ENCODE measurements around the gene PGA5.
"Not testable (repeated sequence)": the region's sequence is repeated elsewhere in the genome, so short reads cannot be mapped to it uniquely, and the experiment has no call there.

DNA sequence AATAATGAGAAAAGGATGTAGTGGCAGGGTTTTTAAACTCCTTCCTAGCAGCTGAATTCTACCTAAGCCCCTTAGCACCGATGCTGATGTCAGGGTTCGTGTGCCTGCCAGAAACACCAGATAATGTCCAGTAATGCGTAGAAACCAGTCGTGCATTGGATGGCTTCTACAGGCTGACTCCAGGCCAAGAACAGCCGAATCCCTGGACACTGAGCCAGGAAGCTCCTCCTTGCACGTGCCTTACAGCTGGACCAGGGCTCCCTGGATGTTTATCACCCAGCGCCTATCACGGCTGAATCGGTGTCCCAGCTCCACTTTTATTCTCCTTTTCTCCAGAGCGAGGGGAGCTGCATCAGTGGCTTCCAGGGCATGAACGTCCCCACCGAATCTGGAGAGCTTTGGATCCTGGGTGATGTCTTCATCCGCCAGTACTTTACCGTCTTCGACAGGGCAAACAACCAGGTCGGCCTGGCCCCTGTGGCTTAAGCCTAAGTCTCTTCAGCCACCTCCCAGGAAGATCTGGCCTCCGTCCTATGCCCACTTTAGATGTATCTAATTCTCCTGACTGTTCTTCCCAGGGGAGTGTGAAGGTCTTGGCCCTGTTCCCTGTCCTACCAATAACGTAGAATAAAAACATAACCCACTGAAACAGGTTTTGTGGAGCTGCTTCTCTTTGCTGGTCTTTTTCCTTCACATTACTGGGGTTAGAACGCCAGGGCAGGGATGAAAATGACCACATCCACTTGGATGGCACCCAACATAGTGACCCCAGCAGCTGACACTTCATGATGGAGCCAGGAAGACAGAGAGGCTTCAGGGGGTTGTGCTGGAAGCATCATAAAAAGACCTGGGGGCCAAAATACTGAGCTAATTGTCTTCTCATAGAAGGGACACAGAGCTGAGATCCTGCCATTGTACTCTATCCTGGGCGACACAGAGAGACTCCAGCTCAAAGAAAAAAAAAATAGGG lies 10.1 kb downstream of the PGA5 start:
- TF ChIP-seq, protein P1, sequence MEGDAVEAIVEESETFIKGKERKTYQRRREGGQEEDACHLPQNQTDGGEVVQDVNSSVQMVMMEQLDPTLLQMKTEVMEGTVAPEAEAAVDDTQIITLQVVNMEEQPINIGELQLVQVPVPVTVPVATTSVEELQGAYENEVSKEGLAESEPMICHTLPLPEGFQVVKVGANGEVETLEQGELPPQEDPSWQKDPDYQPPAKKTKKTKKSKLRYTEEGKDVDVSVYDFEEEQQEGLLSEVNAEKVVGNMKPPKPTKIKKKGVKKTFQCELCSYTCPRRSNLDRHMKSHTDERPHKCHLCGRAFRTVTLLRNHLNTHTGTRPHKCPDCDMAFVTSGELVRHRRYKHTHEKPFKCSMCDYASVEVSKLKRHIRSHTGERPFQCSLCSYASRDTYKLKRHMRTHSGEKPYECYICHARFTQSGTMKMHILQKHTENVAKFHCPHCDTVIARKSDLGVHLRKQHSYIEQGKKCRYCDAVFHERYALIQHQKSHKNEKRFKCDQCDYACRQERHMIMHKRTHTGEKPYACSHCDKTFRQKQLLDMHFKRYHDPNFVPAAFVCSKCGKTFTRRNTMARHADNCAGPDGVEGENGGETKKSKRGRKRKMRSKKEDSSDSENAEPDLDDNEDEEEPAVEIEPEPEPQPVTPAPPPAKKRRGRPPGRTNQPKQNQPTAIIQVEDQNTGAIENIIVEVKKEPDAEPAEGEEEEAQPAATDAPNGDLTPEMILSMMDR (conservative IDR thresholded peaks at IDR 0.05; ENCODE audit: low read depth in 2 of 2) = not testable (repeated sequence)
- not testable (repeated sequence) for TF ChIP-seq EZH2phosphoT487 (IDR thresholded peaks at IDR 0.05; ENCODE audit: unreplicated experiment); EZH2 (IDR thresholded peaks at IDR 0.05; ENCODE audit: low read depth, unreplicated experiment); POLR2AphosphoS5 (IDR thresholded peaks at IDR 0.05; ENCODE audit: low read depth); CREB1 (CRISPR knock-in tag; IDR thresholded peaks at IDR 0.05; ENCODE audit: low read depth); STAT1 (IDR thresholded peaks at IDR 0.05; ENCODE audit: unreplicated experiment); ZNF331 (CRISPR knock-in tag; IDR thresholded peaks at IDR 0.05; ENCODE audit: low read depth); NANOG (IDR thresholded peaks at IDR 0.05; ENCODE audit: borderline replicate concordance); ETS1 (IDR thresholded peaks at IDR 0.05); JUNB (IDR thresholded peaks at IDR 0.05; ENCODE audit: unreplicated experiment); ZNF114 (CRISPR knock-in tag; IDR thresholded peaks at IDR 0.05)
- TF ChIP-seq, protein P2, sequence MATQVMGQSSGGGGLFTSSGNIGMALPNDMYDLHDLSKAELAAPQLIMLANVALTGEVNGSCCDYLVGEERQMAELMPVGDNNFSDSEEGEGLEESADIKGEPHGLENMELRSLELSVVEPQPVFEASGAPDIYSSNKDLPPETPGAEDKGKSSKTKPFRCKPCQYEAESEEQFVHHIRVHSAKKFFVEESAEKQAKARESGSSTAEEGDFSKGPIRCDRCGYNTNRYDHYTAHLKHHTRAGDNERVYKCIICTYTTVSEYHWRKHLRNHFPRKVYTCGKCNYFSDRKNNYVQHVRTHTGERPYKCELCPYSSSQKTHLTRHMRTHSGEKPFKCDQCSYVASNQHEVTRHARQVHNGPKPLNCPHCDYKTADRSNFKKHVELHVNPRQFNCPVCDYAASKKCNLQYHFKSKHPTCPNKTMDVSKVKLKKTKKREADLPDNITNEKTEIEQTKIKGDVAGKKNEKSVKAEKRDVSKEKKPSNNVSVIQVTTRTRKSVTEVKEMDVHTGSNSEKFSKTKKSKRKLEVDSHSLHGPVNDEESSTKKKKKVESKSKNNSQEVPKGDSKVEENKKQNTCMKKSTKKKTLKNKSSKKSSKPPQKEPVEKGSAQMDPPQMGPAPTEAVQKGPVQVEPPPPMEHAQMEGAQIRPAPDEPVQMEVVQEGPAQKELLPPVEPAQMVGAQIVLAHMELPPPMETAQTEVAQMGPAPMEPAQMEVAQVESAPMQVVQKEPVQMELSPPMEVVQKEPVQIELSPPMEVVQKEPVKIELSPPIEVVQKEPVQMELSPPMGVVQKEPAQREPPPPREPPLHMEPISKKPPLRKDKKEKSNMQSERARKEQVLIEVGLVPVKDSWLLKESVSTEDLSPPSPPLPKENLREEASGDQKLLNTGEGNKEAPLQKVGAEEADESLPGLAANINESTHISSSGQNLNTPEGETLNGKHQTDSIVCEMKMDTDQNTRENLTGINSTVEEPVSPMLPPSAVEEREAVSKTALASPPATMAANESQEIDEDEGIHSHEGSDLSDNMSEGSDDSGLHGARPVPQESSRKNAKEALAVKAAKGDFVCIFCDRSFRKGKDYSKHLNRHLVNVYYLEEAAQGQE (IDR thresholded peaks at IDR 0.05; ENCODE audit: unreplicated experiment) = not testable (repeated sequence)
